CD4-positive, alpha-beta T cell treated with Interferon alpha-2 for 1 hour (primary cell): Measurements from ENCODE around the gene EN2.

Experiments
- DNase-seq, 2 donors: peaks; one replicate each; pipeline ENCODE4 v3.0.0-alpha.2; 2020 to 2022

Gene EN2

GRCh38 chr7:155511702-155511996, 53.7 kb downstream of the EN2 start:
- DNase-seq = no peak

DNA sequence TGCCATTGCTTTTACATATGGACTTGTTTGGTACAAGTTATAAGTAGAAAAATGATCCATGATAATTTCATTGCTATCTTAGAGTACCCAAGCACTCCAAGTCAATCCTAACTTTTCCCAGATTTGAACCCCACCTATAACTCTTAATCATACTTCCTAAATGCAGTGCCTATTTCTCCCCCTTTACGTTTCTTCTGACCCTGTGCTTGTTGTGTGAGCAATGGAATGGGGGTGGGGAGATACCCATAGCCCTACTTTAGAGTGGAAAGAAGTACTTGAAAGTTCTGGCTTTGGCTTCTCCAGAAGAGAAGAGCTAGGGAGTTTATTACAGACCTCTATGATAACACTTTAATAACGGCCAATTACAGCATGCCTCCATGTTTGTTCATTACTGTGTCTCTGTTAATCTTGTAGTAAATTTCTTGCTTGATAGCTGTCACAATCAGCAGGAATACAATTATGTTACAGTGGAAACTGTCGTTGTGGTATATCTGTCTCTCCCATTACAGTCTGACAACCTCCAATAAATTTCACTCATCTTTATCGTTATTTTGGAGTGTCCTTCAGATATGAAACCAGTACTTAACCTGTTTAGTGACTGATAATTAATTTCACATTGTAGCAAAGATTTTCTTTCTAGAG, 54.4 kb downstream of the EN2 start:
- no peak for DNase-seq

GRCh38 chr7:155513543-155514285, 55.8 kb downstream of the EN2 start:
- DNase-seq = no peak

GRCh38 chr7:155514296-155514695, 56.4 kb downstream of the EN2 start:
- DNase-seq = no peak
